Natural killer cell (primary cell): ENCODE data around the gene ACTR3. TPM values are rescaled to one million over a fixed set of nuclear protein-coding genes. Genes with fewer than 3 reads are reported as not detected.

Experiments
- ATAC-seq, 3 donors: fragments of 150-1000 bp in 2 of 3; fragments of 200-7000 bp in 1 of 3; cut with Tn5 transposase; 1 replicate in 1 of 3; 2 replicates in 2 of 3; pipeline ENCODE4 v1.10.0; 2021; ENCODE audit warnings: mild to moderate bottlenecking in 2 of 3, moderate library complexity in 2 of 3
- DNase-seq, 2 donors: peaks; one replicate each; pipeline versions ENCODE4 v3.0.0 to v3.0.0-alpha.2; 2013 to 2021; ENCODE audit warnings: mixed read lengths in 1 of 2
- H3K27ac ChIP-seq: one replicate; pipeline ENCODE4 v1.5.1; 2013; ENCODE audit warnings: mild to moderate bottlenecking, low read length
- H3K27me3 ChIP-seq: one replicate; pipeline ENCODE4 v1.6.1; 2013; ENCODE audit warnings: low read length; ENCODE audit not compliant: control insufficient read depth, insufficient read depth
- H3K36me3 ChIP-seq: one replicate; pipeline ENCODE4 v1.6.1; 2013; ENCODE audit warnings: low read length; ENCODE audit not compliant: control insufficient read depth, insufficient read depth
- H3K4me1 ChIP-seq: one replicate; pipeline ENCODE4 v1.6.1; 2013; ENCODE audit warnings: low read length; ENCODE audit not compliant: control insufficient read depth, insufficient read depth
- H3K4me3 ChIP-seq: one replicate; pipeline ENCODE4 v1.5.1; 2013; ENCODE audit warnings: low read length
- H3K9me3 ChIP-seq: one replicate; pipeline ENCODE4 v1.6.1; 2013; ENCODE audit warnings: low read length; ENCODE audit not compliant: control insufficient read depth, insufficient read depth
- H3K27ac Mint-ChIP-seq, 2 donors: one replicate each; pipeline ENCODE4 v1.8.0; 2022; ENCODE audit warnings: mild to moderate bottlenecking in 2 of 2, mixed read lengths in 2 of 2, moderate library complexity in 1 of 2
- H3K27me3 Mint-ChIP-seq, 2 donors: one replicate each; pipeline ENCODE4 v1.8.0; 2022; ENCODE audit warnings: low read depth in 2 of 2, mixed read lengths in 2 of 2
- H3K36me3 Mint-ChIP-seq: one replicate; pipeline ENCODE4 v1.8.0; 2022; ENCODE audit warnings: mixed read lengths
- H3K4me1 Mint-ChIP-seq, 2 donors: one replicate each; pipeline ENCODE4 v1.8.0; 2022; ENCODE audit warnings: mixed read lengths in 2 of 2
- H3K4me3 Mint-ChIP-seq: one replicate; pipeline ENCODE4 v1.8.0; 2022; ENCODE audit warnings: mild to moderate bottlenecking, moderate library complexity, mixed read lengths
- H3K9me3 Mint-ChIP-seq, 2 donors: one replicate each; pipeline ENCODE4 v1.8.0; 2022; ENCODE audit warnings: mixed read lengths in 2 of 2
- WGBS: methylation state at CpG from one replicate; pipeline ENCODE4 v1.1.7; 2013; ENCODE audit warnings: missing lambda C conversion rate; ENCODE audit not compliant: insufficient coverage; 5-methylcytosine and 5-hydroxymethylcytosine counted together
- intact Hi-C: fragments of 100-400 bp; cut with micrococcal nuclease; formaldehyde crosslinking; loops from one replicate; pipeline ENCODE4 v1.14.2; 2022
- total RNA-seq, 4 donors: library from RNA; stranded (reverse); fragments of 120-200 nt in 1 of 4; gene quantifications; one replicate each; pipeline versions ENCODE4 v1.2.3 to v1.2.4, GENCODE V29; 2013 to 2022
- TF ChIP-seq, protein P1 (sequence below): fragments of 200-600 bp; IDR thresholded peaks from one replicate; pipeline ENCODE4 v1.8.0; 2022; ENCODE audit warnings: antibody characterized with exemption

ACTR3 gene
- total RNA-seq, 3 donors from 2014 or later (not counting 1 experiment from before 2014, with no cell fraction given), result 323 to 428 (median 352) TPM

- peaks cover 2% of the 10 kb centered on the region for H3K36me3 ChIP-seq
- H3K27me3 ChIP-seq, result no peaks in the 10 kb centered on the region
- Mint-ChIP-seq H3K4me1 (peaks cover 0 to 5% of the 10 kb centered on the region in 2 donors), H3K36me3 (peaks cover 12% of the 10 kb centered on the region), H3K4me3 (no peak overlapping the region), H3K27me3 (no peaks in the 10 kb centered on the region), H3K27ac (no peak overlapping the region), H3K9me3 (no peaks in the 10 kb centered on the region)
- no peaks in the 10 kb centered on the region for H3K4me1 ChIP-seq
- H3K4me3 ChIP-seq, result no peak overlapping the region
- TF ChIP-seq, protein P1, sequence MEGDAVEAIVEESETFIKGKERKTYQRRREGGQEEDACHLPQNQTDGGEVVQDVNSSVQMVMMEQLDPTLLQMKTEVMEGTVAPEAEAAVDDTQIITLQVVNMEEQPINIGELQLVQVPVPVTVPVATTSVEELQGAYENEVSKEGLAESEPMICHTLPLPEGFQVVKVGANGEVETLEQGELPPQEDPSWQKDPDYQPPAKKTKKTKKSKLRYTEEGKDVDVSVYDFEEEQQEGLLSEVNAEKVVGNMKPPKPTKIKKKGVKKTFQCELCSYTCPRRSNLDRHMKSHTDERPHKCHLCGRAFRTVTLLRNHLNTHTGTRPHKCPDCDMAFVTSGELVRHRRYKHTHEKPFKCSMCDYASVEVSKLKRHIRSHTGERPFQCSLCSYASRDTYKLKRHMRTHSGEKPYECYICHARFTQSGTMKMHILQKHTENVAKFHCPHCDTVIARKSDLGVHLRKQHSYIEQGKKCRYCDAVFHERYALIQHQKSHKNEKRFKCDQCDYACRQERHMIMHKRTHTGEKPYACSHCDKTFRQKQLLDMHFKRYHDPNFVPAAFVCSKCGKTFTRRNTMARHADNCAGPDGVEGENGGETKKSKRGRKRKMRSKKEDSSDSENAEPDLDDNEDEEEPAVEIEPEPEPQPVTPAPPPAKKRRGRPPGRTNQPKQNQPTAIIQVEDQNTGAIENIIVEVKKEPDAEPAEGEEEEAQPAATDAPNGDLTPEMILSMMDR, result no peak
- 87% methylated on average over 4 of the region's 4 CpGs for WGBS
- ATAC-seq (no peak), DNase-seq (no peak)
- no peak overlapping the region for H3K27ac ChIP-seq
- peaks cover 5% of the 10 kb centered on the region for H3K9me3 ChIP-seq
- intact Hi-C loops, result no loop called here
These were observed 91.1 kb downstream of the ACTR3 start for GRCh38 chr2:113980946-113981345.

DNA sequence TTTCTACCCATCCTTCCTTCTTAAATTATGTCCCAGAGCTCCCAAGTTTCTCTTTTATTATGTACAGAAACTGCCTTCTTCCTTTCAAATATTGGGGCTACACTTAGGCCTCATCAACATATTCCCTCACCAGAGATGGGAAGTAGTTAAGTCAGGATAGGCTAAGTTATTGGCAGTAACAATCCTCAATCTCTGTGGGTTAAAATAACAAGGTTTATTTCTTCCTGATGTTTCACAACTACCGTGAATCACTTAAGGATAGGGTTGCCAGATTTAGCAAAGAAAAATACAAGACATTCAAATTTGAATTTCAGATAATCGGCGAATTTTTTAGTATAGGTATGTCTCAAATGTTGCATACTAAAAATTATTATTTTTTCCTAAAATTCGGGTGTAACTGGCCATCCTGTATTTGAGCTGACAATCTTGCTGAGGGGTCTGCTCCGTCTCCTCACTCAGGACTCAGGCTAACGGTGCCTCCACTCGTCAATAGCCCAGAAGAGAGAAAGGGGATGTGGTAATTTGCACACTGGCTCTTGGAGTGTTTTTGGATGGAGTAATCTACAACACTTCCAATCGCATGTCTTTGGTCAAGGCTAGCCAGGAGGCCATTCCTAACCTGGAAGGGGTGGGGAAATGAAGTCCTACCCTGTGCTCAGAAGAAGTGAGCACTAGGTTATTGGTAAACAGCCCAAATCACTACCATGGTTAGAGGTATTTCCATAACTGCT lies 91.7 kb downstream of the ACTR3 start:
- TF ChIP-seq, protein P1, result no peak
- Mint-ChIP-seq H3K27me3 (no peaks in the 10 kb centered on the region), H3K27ac (no peak overlapping the region), H3K4me1 (peaks cover 0 to 1% of the 10 kb centered on the region in 2 donors), H3K4me3 (no peak overlapping the region), H3K9me3 (no peaks in the 10 kb centered on the region), H3K36me3 (peaks cover 12% of the 10 kb centered on the region)
- peaks cover under 1% of the 10 kb centered on the region for H3K36me3 ChIP-seq
- H3K4me1 ChIP-seq, result no peaks in the 10 kb centered on the region
- no peak overlapping the region for H3K4me3 ChIP-seq
- DNase-seq, result no peak
- WGBS, result 98% methylated on average over 7 of the region's 8 CpGs
- intact Hi-C loops, result no loop called here
- peaks cover 5% of the 10 kb centered on the region for H3K9me3 ChIP-seq
- H3K27ac ChIP-seq, result no peak overlapping the region
- H3K27me3 ChIP-seq, result no peaks in the 10 kb centered on the region
- no peak for ATAC-seq

DNA sequence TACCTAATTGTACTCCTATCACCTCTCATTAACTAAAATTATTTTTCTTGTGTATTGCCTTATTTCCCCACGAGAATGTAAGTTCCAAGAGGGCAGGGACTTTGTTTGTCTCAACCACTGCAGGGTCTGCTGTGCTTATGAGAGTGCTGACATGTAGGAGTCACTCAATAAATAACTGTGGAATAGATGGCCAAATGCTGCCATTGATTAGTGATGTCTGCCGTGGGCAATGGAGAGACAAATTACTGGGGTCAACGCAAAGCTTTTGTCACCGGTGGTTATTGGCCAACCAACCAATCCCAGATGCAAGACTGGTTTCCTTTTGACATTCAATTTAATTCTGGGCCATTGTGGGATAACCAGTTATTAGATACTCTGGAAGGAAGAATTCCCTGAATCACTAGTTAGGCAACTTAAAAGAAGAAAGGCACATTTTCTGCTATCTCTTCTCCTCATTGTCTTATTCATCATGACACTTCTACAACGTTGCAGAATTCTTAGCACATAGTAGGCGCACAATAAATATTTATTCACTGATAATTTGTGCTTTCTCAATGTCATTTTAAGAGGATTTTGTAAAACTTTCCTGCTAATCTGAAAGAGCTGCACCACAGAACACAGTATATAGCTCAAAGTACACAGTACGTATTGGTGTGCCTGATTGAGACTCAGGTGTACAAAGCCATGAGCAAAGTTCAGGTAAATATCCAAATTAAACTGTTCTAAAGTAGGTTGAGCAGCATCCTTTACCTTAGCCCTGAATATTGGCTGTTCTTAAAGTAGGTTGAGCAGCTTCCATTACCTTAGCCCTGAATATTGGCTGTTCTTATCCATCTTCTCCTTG lies 95.9 kb downstream of the ACTR3 start:
- no peak for DNase-seq
- Histone ChIP-seq H3K27me3 (no peaks in the 10 kb centered on the region), H3K4me1 (no peaks in the 10 kb centered on the region), H3K36me3 (no peaks in the 10 kb centered on the region), H3K9me3 (no peaks in the 10 kb centered on the region), H3K4me3 (no peak overlapping the region), H3K27ac (no peak overlapping the region)
- TF ChIP-seq, protein P1, result no peak
- Mint-ChIP-seq H3K27me3 (no peaks in the 10 kb centered on the region), H3K4me3 (no peak overlapping the region), H3K4me1 (no peaks in the 10 kb centered on the region), H3K9me3 (no peaks in the 10 kb centered on the region), H3K27ac (no peak overlapping the region), H3K36me3 (peaks cover 12% of the 10 kb centered on the region)
- WGBS, result 95% methylated on average over 7 of the region's 7 CpGs
- intact Hi-C loops, result no loop called here
- no peak for ATAC-seq
